Measurements from ENCODE around the gene CASKIN2.

Gene CASKIN2

GRCh38 chr17:75515496-75516254 is at the start of gene CASKIN2:
Gene CASKIN2, minus strand, starts transcription at chr17:75515537. Its CDS starts 1,733 bp downstream, at chr17:75513804.
- DNase-seq, result peak; percentile 70

- DNase-seq, result no peak
Measured at GRCh38 chr17:75565066-75565465, 49.7 kb upstream of the CASKIN2 start.

- no peak for DNase-seq
Measured at GRCh38 chr17:75564195-75564594, 48.9 kb upstream of the CASKIN2 start.

- no peak for DNase-seq
Measured at GRCh38 chr17:75563063-75563758, 47.9 kb upstream of the CASKIN2 start.

GRCh38 chr17:75561927-75562603 is 46.7 kb upstream of the CASKIN2 start:
- DNase-seq, result no peak

GRCh38 chr17:75559958-75560533 is 44.7 kb upstream of the CASKIN2 start:
- DNase-seq, result no peak

GRCh38 chr17:75558666-75559530 is 43.6 kb upstream of the CASKIN2 start:
- no peak for DNase-seq

GRCh38 chr17:75557852-75558665 is 42.7 kb upstream of the CASKIN2 start:
- no peak for DNase-seq

GRCh38 chr17:75557075-75557851 is 41.9 kb upstream of the CASKIN2 start:
- no peak for DNase-seq

GRCh38 chr17:75555679-75556153 is 40.4 kb upstream of the CASKIN2 start:
- no peak for DNase-seq

- DNase-seq, result no peak
Measured at GRCh38 chr17:75553295-75554110, 38.2 kb upstream of the CASKIN2 start.

GRCh38 chr17:75552425-75553294 is 37.3 kb upstream of the CASKIN2 start:
- DNase-seq, result no peak

- DNase-seq, result no peak
Measured at GRCh38 chr17:75551266-75551665, 35.9 kb upstream of the CASKIN2 start.

GRCh38 chr17:75550139-75550465 is 34.8 kb upstream of the CASKIN2 start:
- no peak for DNase-seq

GRCh38 chr17:75549246-75550138 is 34.2 kb upstream of the CASKIN2 start:
- no peak for DNase-seq

GRCh38 chr17:75548813-75549212 is 33.5 kb upstream of the CASKIN2 start:
- DNase-seq, result no peak

GRCh38 chr17:75547091-75547490 is 31.8 kb upstream of the CASKIN2 start:
- no peak for DNase-seq

- DNase-seq, result no peak
Measured at GRCh38 chr17:75546181-75546580, 30.8 kb upstream of the CASKIN2 start.

Measured in hematopoietic multipotent progenitor cell treated with erythropoietin and hydrocortisone succinate and interleukin-3 and kit ligand, for 8 days (in vitro differentiated cells).